Stomach (tissue), 9 donors: ENCODE measurements around the gene CSMD2. TPM values are rescaled to one million over a fixed set of nuclear protein-coding genes. Genes with fewer than 3 reads are reported as not detected.

Source experiments
- DNase-seq, 2 donors: peaks; one replicate each; pipeline versions ENCODE4 v3.0.0 to v3.0.0-alpha.2; 2013 to 2019
- H3K27ac ChIP-seq, 5 donors: fragments of 200-600 bp in 4 of 5; sonication (generic) in 4 of 5; one replicate each; pipeline ENCODE4 v1.5.1; 2013 to 2019; ENCODE audit warnings: mild to moderate bottlenecking in 1 of 5, moderate library complexity in 1 of 5
- H3K27me3 ChIP-seq, 3 donors: fragments of 200-600 bp; sonication (generic); one replicate each; pipeline ENCODE4 v1.5.1; 2017 to 2019; ENCODE audit warnings: mixed run types in 1 of 3
- H3K36me3 ChIP-seq, 4 donors: fragments of 200-600 bp; sonication (generic); 1 replicate in 3 of 4; 2 replicates in 1 of 4; pipeline ENCODE4 v1.5.1; 2016 to 2019
- H3K4me1 ChIP-seq, 4 donors: fragments of 200-600 bp; sonication (generic); one replicate each; pipeline ENCODE4 v1.5.1; 2016 to 2019
- H3K4me3 ChIP-seq, 4 donors: fragments of 200-600 bp; sonication (generic) in 3 of 4; one replicate each; pipeline ENCODE4 v1.5.1; 2016 to 2019; ENCODE audit warnings: mild to moderate bottlenecking in 1 of 4
- H3K9me3 ChIP-seq, 4 donors: fragments of 200-600 bp; sonication (generic); one replicate each; pipeline ENCODE4 v1.5.1; 2016 to 2019
- EP300 ChIP-seq: sonication (generic); formaldehyde crosslinking; IDR thresholded peaks from one replicate; pipeline ENCODE4 v1.6.1; 2017; ENCODE audit warnings: antibody characterized with exemption
- POLR2A ChIP-seq, 4 donors: fragments of 450-650 bp; IDR thresholded peaks; one replicate each; pipeline ENCODE4 v1.6.1; 2016; ENCODE audit warnings: antibody characterized with exemption in 4 of 4, control low read depth in 2 of 4, mild to moderate bottlenecking in 1 of 4, moderate library complexity in 1 of 4
- POLR2AphosphoS5 ChIP-seq, 3 donors: sonication (generic); formaldehyde crosslinking; IDR thresholded peaks; one replicate each; pipeline ENCODE4 v1.6.1; 2016; ENCODE audit warnings: antibody characterized with exemption in 3 of 3
- WGBS, 5 donors: extraction: QIAGEN DNeasy Blood & Tissue Kit in 3 of 5; methylation state at CpG; one replicate each; pipeline versions ENCODE4 v1.1.5 to v1.1.7; 2013 to 2018; 5-methylcytosine and 5-hydroxymethylcytosine counted together
- intact Hi-C: fragments of 100-400 bp; cut with DNase I; formaldehyde crosslinking; loops from one replicate; pipeline ENCODE4 v1.15.1; 2023; ENCODE audit warnings: low total_unique reads
- polyA plus RNA-seq, 3 donors: library from polyadenylated mRNA; stranded (reverse); fragments of 200-250 nt; gene quantifications; one replicate each; pipeline ENCODE4 v1.2.3, GENCODE V29; 2013
- total RNA-seq, 5 donors: library from RNA; depleted of rRNA; stranded (reverse); fragments of >200 nt; gene quantifications; one replicate each; pipeline versions ENCODE4 v1.1.0 to v1.2.3, GENCODE V29; 2014 to 2016
- TF ChIP-seq, protein P1 (sequence below), 7 experiments: fragments of 450-650 bp in 4 of 7; fragments of 200-600 bp in 3 of 7; sonication (generic) in 3 of 7; IDR thresholded peaks; one replicate each; pipeline ENCODE4 v1.5.1; 2016 to 2019; ENCODE audit warnings: antibody characterized with exemption in 7 of 7, control low read depth in 2 of 7, mild to moderate bottlenecking in 1 of 7
- donor health status: healthy with polysubstance abuse.
- donor health status: Bipolar disorder and iron deficiency.
- donor health status: healthy.

CSMD2 gene
- total and polyA plus RNA-seq, 8 donors = 0.10 to 3.5 (median 0.37) TPM; not detected in 1

DNA sequence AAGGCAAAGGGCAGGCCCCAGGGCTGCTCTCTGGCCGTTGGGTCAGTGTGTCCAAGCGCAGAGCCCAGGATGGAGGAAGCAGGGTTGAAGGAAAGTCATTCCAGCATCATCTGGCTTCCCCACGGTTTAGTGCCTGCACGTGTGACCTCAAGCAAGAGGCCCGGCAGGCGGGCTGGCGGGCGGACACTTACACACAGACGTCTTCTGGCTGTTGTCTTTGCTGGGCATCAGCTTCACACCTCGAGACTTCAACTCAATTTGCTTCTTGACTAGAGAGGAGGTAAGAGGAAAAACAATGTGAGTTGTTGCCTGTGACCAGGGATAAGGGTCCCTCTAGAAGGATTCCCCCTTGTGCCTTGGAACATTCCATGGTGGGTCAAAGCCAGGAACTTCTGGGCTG is 339.5 kb downstream of the CSMD2 start:
- Histone ChIP-seq H3K27me3 (peaks cover 0 to 24% (median 3%) of the 10 kb centered on the region in 3 donors), H3K27ac (no peak overlapping the region), H3K9me3 (peaks cover 0 to 5% (median 0%) of the 10 kb centered on the region in 4 donors), H3K4me1 (no peaks in the 10 kb centered on the region), H3K4me3 (no peak overlapping the region), H3K36me3 (no peaks in the 10 kb centered on the region)
- intact Hi-C loops = no loop called here
- WGBS, 5 donors = 78 to 89% (median 83%) methylated on average over 9 to 10 of the region's 10 CpGs
- no peak for TF ChIP-seq EP300
- TF ChIP-seq, protein P1, sequence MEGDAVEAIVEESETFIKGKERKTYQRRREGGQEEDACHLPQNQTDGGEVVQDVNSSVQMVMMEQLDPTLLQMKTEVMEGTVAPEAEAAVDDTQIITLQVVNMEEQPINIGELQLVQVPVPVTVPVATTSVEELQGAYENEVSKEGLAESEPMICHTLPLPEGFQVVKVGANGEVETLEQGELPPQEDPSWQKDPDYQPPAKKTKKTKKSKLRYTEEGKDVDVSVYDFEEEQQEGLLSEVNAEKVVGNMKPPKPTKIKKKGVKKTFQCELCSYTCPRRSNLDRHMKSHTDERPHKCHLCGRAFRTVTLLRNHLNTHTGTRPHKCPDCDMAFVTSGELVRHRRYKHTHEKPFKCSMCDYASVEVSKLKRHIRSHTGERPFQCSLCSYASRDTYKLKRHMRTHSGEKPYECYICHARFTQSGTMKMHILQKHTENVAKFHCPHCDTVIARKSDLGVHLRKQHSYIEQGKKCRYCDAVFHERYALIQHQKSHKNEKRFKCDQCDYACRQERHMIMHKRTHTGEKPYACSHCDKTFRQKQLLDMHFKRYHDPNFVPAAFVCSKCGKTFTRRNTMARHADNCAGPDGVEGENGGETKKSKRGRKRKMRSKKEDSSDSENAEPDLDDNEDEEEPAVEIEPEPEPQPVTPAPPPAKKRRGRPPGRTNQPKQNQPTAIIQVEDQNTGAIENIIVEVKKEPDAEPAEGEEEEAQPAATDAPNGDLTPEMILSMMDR (IDR thresholded peaks at IDR 0.05) = no peak
- no peak for TF ChIP-seq POLR2AphosphoS5 (IDR thresholded peaks at IDR 0.05)
- no peak for TF ChIP-seq POLR2A (IDR thresholded peaks at IDR 0.05)
- no peak for DNase-seq

DNA sequence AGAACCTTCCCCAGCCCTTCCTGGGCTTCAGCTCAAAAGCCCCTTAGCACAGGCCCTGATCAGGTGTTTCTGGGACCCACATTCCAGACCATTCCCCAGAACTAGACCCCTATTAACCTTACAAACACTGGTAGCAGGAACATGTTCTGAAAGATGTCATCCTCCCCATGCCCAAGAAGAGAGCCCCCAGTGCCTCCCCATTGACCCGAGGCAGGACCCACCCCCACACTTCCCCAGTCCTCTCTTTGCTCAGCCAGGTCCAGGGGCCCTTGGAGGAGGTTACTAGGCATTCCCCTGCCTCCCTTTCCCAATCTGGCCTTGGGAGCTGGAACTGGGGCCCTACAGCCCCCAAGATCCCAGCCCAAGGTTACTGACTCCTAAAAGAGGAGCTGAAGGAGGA is 340.1 kb downstream of the CSMD2 start:
- Histone ChIP-seq H3K4me1 (no peaks in the 10 kb centered on the region), H3K9me3 (peaks cover 0 to 5% (median 0%) of the 10 kb centered on the region in 4 donors), H3K27ac (no peak overlapping the region), H3K36me3 (no peaks in the 10 kb centered on the region), H3K4me3 (no peak overlapping the region), H3K27me3 (peaks cover 0 to 24% (median 3%) of the 10 kb centered on the region in 3 donors)
- TF ChIP-seq EP300 = no peak
- no peak for TF ChIP-seq POLR2A (IDR thresholded peaks at IDR 0.05)
- no peak for TF ChIP-seq POLR2AphosphoS5 (IDR thresholded peaks at IDR 0.05)
- TF ChIP-seq, protein P1 (IDR thresholded peaks at IDR 0.05) = no peak
- DNase-seq = no peak
- 63 to 79% (median 69%) methylated on average over 1 of the region's 1 CpG for WGBS, 5 donors
- intact Hi-C loops = no loop called here

DNA sequence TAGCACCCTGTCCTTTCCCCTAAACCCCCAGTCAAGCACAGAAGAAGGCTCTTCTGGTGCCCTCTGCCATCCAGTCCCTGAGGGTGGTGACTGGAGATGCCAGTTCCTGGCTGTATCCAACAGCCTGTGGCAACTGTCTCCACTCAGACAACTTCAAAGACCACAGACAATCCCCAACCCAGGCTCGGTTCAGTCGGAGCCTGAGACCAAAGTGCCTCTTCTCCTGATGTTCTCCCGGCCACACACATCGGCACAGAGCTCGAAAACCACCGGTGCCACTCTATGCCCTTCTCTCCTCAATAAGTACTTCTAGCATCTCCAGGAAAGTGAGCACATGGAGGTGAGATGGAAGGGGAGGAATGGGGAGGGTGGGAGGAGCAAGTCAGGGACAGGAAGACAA is 340.7 kb downstream of the CSMD2 start:
- peaks cover 0 to 24% (median 3%) of the 10 kb centered on the region in 3 donors for H3K27me3 ChIP-seq
- no peak overlapping the region for H3K27ac ChIP-seq
- H3K36me3 ChIP-seq = no peaks in the 10 kb centered on the region
- H3K4me1 ChIP-seq = no peaks in the 10 kb centered on the region
- WGBS, 5 donors = 83 to 93% (median 92%) methylated on average over 6 of the region's 6 CpGs
- H3K4me3 ChIP-seq = no peak overlapping the region
- DNase-seq = no peak
- intact Hi-C loops = no loop called here
- TF ChIP-seq POLR2A (IDR thresholded peaks at IDR 0.05) (no peak), EP300 (no peak), POLR2AphosphoS5 (IDR thresholded peaks at IDR 0.05) (no peak)
- TF ChIP-seq, protein P1 (IDR thresholded peaks at IDR 0.05) = no peak
- H3K9me3 ChIP-seq = no peaks in the 10 kb centered on the region

DNA sequence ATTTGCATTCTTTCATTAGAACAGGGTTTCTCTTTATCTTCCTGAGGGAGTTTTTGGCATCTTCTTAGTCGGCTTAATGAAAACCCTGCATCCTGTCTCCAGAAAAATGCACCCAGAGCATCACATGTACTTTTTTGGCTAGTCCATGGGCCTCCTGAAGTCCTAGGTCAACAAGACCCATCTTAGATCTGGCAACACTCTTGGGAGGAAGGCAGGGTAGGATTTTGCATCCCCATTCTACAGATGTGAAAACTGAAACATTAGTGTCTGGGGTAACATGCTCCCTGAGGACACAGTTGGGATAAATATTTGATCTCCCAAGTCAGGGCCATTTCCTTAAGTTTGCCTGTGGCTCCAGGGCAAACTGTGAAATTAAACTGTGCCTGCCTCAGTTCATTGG is 341.2 kb downstream of the CSMD2 start:
- Histone ChIP-seq H3K36me3 (no peaks in the 10 kb centered on the region), H3K27me3 (peaks cover 0 to 24% (median 3%) of the 10 kb centered on the region in 3 donors), H3K9me3 (no peaks in the 10 kb centered on the region), H3K4me1 (no peaks in the 10 kb centered on the region), H3K27ac (no peak overlapping the region), H3K4me3 (no peak overlapping the region)
- WGBS, 5 donors = 75 to 92% (median 78%) methylated on average over 1 of the region's 1 CpG
- intact Hi-C loops = no loop called here
- DNase-seq = no peak
- TF ChIP-seq POLR2AphosphoS5 (IDR thresholded peaks at IDR 0.05) (no peak), EP300 (no peak), POLR2A (IDR thresholded peaks at IDR 0.05) (no peak)
- TF ChIP-seq, protein P1 (IDR thresholded peaks at IDR 0.05) = no peak
